ENCODE measurements around the gene C6orf15. TPM values are rescaled to one million over a fixed set of nuclear protein-coding genes. Genes with fewer than 3 reads are reported as not detected.
A peak's percentile ranks its signal among the peaks of the same experiment; 100 is the strongest.

Gene C6orf15
- total RNA-seq, 1 experiment from 2014 or later = not detected

DNA sequence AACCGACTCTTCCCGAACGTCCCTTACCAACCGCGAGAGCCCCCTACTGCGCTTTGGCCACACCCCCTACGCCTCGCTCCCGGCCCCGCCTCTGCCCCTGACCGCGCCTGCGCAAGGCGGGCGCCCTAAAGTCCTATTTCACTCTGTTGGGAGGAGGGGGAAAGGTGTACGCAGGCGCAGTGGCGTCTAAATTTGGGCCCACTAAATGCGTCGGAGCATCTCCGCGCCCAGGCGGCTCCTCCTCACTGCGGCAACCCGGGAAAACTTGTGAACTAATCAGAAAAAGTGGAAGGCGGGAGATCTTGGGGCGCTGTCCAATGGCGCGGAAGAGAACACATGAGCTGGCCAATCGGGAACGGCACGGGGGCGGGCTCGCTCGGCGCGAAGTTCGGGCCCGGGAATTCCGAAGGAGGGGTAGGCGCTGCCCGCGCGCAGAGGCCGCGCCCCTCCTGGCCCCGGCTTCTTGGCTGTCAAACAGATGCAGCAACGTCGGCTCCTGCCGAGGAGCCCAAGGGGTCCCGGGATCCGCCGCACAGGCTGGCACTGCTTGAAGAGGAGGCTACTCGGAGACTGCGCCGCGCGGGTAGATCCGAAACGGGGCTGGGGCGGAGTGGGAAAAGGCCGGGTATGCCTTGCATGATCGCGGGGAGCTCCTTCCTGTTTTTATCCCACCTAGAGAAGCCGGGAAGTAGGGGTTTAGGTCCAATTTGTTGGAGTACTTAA lies 45.9 kb upstream of the C6orf15 start, which contains the start of gene TCF19 (continued):
- TF ChIP-seq, protein P1, sequence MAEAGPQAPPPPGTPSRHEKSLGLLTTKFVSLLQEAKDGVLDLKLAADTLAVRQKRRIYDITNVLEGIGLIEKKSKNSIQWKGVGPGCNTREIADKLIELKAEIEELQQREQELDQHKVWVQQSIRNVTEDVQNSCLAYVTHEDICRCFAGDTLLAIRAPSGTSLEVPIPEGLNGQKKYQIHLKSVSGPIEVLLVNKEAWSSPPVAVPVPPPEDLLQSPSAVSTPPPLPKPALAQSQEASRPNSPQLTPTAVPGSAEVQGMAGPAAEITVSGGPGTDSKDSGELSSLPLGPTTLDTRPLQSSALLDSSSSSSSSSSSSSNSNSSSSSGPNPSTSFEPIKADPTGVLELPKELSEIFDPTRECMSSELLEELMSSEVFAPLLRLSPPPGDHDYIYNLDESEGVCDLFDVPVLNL (CRISPR knock-in tag; IDR thresholded peaks at IDR 0.05; ENCODE audit: borderline replicate concordance, low read depth) = peak; percentile 84; the same call in 1 of the 2 replicates
- TF ChIP-seq NFE2L1 (CRISPR knock-in tag; IDR thresholded peaks at IDR 0.05) (peak; percentile 13; the same call in 1 of the 2 replicates), ZNF671 (CRISPR knock-in tag; IDR thresholded peaks at IDR 0.05) (no peak), CBFB (CRISPR knock-in tag; IDR thresholded peaks at IDR 0.05; ENCODE audit: low read depth) (no peak), SMAD4 (CRISPR knock-in tag; IDR thresholded peaks at IDR 0.05) (no peak), RELA (CRISPR knock-in tag; IDR thresholded peaks at IDR 0.05; ENCODE audit: borderline replicate concordance) (no peak), MYBL2 (CRISPR knock-in tag; IDR thresholded peaks at IDR 0.05) (no peak; the same call in 1 of the 2 replicates), NFYB (CRISPR knock-in tag; conservative IDR thresholded peaks at IDR 0.05; ENCODE audit: low read depth) (peak; percentile 94), FOXK1 (CRISPR knock-in tag; IDR thresholded peaks at IDR 0.05) (peak; percentile 60; the same call in 1 of the 2 replicates), TP53 (CRISPR knock-in tag; IDR thresholded peaks at IDR 0.05) (no peak), HMGA2 (CRISPR knock-in tag; IDR thresholded peaks at IDR 0.05) (no peak), JUN (CRISPR knock-in tag; IDR thresholded peaks at IDR 0.05) (no peak), ELF4 (CRISPR knock-in tag; IDR thresholded peaks at IDR 0.05; ENCODE audit: low read depth) (no peak), TEAD4 (CRISPR knock-in tag; IDR thresholded peaks at IDR 0.05) (no peak), ETV6 (CRISPR knock-in tag; IDR thresholded peaks at IDR 0.05) (no peak; the same call in 1 of the 2 replicates)
- TF ChIP-seq, protein P2, sequence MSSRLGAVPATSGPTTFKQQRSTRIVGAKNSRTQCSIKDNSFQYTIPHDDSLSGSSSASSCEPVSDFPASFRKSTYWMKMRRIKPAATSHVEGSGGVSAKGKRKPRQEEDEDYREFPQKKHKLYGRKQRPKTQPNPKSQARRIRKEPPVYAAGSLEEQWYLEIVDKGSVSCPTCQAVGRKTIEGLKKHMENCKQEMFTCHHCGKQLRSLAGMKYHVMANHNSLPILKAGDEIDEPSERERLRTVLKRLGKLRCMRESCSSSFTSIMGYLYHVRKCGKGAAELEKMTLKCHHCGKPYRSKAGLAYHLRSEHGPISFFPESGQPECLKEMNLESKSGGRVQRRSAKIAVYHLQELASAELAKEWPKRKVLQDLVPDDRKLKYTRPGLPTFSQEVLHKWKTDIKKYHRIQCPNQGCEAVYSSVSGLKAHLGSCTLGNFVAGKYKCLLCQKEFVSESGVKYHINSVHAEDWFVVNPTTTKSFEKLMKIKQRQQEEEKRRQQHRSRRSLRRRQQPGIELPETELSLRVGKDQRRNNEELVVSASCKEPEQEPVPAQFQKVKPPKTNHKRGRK (CRISPR knock-in tag; IDR thresholded peaks at IDR 0.05; ENCODE audit: borderline replicate concordance) = no peak
- TF ChIP-seq, protein P3, sequence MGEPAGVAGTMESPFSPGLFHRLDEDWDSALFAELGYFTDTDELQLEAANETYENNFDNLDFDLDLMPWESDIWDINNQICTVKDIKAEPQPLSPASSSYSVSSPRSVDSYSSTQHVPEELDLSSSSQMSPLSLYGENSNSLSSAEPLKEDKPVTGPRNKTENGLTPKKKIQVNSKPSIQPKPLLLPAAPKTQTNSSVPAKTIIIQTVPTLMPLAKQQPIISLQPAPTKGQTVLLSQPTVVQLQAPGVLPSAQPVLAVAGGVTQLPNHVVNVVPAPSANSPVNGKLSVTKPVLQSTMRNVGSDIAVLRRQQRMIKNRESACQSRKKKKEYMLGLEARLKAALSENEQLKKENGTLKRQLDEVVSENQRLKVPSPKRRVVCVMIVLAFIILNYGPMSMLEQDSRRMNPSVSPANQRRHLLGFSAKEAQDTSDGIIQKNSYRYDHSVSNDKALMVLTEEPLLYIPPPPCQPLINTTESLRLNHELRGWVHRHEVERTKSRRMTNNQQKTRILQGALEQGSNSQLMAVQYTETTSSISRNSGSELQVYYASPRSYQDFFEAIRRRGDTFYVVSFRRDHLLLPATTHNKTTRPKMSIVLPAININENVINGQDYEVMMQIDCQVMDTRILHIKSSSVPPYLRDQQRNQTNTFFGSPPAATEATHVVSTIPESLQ (CRISPR knock-in tag; IDR thresholded peaks at IDR 0.05) = no peak
- TF ChIP-seq, protein P4, sequence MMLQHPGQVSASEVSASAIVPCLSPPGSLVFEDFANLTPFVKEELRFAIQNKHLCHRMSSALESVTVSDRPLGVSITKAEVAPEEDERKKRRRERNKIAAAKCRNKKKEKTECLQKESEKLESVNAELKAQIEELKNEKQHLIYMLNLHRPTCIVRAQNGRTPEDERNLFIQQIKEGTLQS (CRISPR knock-in tag; conservative IDR thresholded peaks at IDR 0.05) = no peak
- TF ChIP-seq, protein P5, sequence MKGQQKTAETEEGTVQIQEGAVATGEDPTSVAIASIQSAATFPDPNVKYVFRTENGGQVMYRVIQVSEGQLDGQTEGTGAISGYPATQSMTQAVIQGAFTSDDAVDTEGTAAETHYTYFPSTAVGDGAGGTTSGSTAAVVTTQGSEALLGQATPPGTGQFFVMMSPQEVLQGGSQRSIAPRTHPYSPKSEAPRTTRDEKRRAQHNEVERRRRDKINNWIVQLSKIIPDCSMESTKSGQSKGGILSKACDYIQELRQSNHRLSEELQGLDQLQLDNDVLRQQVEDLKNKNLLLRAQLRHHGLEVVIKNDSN (CRISPR knock-in tag; IDR thresholded peaks at IDR 0.05) = no peak
- TF ChIP-seq, protein P6, sequence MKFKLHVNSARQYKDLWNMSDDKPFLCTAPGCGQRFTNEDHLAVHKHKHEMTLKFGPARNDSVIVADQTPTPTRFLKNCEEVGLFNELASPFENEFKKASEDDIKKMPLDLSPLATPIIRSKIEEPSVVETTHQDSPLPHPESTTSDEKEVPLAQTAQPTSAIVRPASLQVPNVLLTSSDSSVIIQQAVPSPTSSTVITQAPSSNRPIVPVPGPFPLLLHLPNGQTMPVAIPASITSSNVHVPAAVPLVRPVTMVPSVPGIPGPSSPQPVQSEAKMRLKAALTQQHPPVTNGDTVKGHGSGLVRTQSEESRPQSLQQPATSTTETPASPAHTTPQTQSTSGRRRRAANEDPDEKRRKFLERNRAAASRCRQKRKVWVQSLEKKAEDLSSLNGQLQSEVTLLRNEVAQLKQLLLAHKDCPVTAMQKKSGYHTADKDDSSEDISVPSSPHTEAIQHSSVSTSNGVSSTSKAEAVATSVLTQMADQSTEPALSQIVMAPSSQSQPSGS (CRISPR knock-in tag; IDR thresholded peaks at IDR 0.05; ENCODE audit: borderline replicate concordance, low read depth) = no peak
- TF ChIP-seq, protein P7, sequence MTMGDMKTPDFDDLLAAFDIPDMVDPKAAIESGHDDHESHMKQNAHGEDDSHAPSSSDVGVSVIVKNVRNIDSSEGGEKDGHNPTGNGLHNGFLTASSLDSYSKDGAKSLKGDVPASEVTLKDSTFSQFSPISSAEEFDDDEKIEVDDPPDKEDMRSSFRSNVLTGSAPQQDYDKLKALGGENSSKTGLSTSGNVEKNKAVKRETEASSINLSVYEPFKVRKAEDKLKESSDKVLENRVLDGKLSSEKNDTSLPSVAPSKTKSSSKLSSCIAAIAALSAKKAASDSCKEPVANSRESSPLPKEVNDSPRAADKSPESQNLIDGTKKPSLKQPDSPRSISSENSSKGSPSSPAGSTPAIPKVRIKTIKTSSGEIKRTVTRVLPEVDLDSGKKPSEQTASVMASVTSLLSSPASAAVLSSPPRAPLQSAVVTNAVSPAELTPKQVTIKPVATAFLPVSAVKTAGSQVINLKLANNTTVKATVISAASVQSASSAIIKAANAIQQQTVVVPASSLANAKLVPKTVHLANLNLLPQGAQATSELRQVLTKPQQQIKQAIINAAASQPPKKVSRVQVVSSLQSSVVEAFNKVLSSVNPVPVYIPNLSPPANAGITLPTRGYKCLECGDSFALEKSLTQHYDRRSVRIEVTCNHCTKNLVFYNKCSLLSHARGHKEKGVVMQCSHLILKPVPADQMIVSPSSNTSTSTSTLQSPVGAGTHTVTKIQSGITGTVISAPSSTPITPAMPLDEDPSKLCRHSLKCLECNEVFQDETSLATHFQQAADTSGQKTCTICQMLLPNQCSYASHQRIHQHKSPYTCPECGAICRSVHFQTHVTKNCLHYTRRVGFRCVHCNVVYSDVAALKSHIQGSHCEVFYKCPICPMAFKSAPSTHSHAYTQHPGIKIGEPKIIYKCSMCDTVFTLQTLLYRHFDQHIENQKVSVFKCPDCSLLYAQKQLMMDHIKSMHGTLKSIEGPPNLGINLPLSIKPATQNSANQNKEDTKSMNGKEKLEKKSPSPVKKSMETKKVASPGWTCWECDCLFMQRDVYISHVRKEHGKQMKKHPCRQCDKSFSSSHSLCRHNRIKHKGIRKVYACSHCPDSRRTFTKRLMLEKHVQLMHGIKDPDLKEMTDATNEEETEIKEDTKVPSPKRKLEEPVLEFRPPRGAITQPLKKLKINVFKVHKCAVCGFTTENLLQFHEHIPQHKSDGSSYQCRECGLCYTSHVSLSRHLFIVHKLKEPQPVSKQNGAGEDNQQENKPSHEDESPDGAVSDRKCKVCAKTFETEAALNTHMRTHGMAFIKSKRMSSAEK (CRISPR knock-in tag; IDR thresholded peaks at IDR 0.05; ENCODE audit: borderline replicate concordance) = no peak
- TF ChIP-seq, protein P8, sequence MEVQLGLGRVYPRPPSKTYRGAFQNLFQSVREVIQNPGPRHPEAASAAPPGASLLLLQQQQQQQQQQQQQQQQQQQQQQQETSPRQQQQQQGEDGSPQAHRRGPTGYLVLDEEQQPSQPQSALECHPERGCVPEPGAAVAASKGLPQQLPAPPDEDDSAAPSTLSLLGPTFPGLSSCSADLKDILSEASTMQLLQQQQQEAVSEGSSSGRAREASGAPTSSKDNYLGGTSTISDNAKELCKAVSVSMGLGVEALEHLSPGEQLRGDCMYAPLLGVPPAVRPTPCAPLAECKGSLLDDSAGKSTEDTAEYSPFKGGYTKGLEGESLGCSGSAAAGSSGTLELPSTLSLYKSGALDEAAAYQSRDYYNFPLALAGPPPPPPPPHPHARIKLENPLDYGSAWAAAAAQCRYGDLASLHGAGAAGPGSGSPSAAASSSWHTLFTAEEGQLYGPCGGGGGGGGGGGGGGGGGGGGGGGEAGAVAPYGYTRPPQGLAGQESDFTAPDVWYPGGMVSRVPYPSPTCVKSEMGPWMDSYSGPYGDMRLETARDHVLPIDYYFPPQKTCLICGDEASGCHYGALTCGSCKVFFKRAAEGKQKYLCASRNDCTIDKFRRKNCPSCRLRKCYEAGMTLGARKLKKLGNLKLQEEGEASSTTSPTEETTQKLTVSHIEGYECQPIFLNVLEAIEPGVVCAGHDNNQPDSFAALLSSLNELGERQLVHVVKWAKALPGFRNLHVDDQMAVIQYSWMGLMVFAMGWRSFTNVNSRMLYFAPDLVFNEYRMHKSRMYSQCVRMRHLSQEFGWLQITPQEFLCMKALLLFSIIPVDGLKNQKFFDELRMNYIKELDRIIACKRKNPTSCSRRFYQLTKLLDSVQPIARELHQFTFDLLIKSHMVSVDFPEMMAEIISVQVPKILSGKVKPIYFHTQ (CRISPR knock-in tag; IDR thresholded peaks at IDR 0.05) = no peak
- TF ChIP-seq, protein P9, sequence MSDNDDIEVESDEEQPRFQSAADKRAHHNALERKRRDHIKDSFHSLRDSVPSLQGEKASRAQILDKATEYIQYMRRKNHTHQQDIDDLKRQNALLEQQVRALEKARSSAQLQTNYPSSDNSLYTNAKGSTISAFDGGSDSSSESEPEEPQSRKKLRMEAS (CRISPR knock-in tag; IDR thresholded peaks at IDR 0.05) = no peak

All from WTC11 (cell line).